GM19467 (cell line): Measurements from ENCODE around the gene EIF4E2.
"Not testable (repeated sequence)": the region's sequence is repeated elsewhere in the genome, so short reads cannot be mapped to it uniquely, and the experiment has no call there.

ENCODE experiments used
- ATAC-seq: cut with Tn5 transposase; IDR thresholded peaks from one replicate; pipeline ENCODE4 v1.9.1; 2021; ENCODE audit warnings: mild to moderate bottlenecking, moderate library complexity; ENCODE audit not compliant: unreplicated experiment

The EIF4E2 gene

DNA sequence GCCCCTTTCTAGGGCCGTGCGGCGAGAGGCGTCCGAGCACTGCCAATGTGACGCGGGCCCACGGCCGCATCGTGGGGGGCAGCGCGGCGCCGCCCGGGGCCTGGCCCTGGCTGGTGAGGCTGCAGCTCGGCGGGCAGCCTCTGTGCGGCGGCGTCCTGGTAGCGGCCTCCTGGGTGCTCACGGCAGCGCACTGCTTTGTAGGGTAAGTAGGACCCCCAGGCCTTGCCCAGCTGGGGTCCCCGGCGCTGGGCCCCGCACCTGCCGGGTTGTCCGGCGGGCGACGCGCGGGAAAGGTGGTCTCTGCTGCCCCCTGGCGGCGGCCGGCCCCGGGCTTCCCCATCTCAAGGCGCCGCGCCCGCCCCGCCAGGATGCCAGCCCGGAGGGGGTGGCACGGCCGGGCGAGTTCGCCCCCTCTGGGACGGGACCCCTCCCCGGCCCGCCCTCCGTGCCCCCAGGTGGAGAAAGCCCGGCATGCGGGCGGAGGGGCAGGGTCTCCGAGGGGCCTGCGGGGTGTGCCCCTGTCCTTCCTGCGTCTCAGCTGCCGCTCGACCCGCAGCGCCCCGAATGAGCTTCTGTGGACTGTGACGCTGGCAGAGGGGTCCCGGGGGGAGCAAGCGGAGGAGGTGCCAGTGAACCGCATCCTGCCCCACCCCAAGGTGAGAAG, 28.4 kb upstream of the EIF4E2 start:
- no peak for ATAC-seq

DNA sequence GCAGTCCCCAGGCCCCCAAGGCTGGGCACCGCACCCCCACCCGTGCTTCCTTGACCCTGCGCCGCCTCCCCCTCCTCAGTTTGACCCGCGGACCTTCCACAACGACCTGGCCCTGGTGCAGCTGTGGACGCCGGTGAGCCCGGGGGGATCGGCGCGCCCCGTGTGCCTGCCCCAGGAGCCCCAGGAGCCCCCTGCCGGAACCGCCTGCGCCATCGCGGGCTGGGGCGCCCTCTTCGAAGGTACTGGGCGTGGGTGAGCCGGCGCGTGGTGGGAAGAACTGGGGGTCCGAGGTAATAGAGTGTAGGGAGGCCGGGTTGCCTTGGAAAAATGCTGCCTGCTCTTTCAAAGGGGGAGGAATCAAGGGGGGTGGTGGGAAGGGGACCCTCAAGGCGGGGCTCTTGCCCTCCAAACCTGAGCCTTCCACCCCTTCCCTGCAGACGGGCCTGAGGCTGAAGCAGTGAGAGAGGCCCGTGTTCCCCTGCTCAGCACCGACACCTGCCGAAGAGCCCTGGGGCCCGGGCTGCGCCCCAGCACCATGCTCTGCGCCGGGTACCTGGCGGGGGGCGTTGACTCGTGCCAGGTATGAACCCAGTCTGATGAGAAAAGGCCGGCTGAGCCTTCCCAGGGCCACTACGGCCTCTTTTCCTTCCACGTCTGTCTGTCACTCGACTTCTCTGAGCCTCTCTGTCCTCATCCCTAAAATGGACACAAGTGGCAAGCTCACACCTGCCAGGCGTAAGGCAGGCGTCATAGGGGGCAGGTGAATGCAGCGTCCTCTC, 27.7 kb upstream of the EIF4E2 start:
- no peak for ATAC-seq

DNA sequence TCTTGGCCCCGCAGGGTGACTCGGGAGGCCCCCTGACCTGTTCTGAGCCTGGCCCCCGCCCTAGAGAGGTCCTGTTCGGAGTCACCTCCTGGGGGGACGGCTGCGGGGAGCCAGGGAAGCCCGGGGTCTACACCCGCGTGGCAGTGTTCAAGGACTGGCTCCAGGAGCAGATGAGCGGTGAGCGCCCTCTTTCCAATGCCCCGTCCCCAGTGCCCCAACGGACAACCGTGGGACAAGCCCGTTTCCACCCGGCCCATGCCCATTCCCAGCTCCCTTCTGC, 27.1 kb upstream of the EIF4E2 start:
- ATAC-seq = no peak

- no peak for ATAC-seq
Observed at GRCh38 chr2:232523682-232524597, 26.5 kb upstream of the EIF4E2 start.

DNA sequence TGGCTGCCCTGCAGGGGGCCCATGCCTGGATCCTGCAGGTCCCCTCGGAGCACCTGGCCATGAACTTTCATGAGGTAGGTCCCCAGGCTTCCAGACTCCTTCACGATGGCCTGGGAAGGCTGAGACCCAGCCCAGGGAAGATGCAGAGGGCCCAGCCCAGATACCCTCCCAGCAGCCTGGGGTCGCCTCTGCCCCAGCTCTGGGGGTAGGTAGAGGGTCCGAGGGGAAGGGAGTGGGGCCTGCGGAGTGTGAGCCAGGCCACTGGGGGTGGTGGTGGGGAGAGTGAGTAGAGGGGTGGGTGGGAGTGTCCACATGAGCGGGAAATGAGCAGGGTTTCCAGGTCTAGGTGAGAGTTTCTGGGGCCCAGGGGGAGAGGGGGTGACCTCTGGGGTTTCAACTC, 25.7 kb upstream of the EIF4E2 start:
- ATAC-seq = no peak

- no peak for ATAC-seq
Observed at GRCh38 chr2:232525199-232525598, 25.3 kb upstream of the EIF4E2 start.

DNA sequence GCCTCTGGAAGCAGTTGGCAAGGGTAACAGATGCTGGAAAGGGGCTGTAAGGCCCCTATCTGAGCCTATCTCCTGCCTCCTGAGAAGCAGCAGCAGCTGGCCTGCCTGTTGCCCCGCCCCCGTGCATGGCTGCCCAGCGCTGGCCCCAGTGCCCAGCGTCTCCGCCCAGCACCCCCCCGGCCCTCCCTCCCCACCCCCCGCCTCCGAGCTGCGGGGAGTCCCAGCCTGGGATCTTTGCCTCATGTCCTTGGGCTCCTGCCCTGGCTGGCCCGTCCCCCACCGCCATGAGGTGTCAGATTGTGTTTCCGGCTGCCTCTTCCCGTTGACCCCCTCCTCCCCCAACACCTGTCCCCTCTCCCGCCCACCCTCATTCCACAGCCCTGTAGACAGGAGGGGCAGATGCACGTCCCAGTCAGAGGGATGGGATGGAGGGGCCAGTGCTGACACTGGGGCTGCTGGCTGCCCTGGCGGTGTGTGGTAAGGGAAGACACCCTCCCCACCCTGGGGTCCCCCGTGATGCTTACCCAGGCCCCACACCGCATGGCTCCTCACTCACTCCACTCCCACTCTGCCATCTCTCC, 24.6 kb upstream of the EIF4E2 start, which contains the start of gene CHRND:
TSS of gene CHRND (plus strand) at position 370 of the 581 bp plus-strand sequence. CDS start at position 426, 56 bp downstream.
- ATAC-seq = no peak

- no peak for ATAC-seq
Observed at GRCh38 chr2:232526372-232526941, 24.0 kb upstream of the EIF4E2 start.

DNA sequence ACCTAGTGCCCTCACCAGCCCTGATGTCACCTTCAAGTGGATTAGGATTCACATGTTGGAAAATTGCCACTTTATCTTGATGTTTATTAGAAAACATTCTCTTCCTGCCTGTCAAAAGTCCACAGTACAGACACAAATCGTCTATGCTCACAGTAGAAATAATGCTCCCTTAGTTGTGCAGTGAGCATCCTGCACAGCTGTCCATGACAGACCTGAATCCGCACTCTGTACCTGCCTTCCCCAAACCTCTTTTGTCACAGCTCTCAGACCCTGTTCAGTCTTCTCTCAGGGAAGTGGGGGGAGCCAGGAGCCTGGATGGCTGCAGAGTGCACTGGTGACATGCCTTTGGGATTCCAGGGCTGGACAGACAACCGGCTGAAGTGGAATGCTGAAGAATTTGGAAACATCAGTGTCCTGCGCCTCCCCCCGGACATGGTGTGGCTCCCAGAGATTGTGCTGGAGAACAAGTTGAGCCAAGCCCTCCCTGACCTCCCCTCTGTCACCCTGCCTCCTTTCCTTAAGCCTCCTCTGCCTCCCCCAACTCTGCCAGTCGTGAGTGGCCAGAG, 22.5 kb upstream of the EIF4E2 start:
- ATAC-seq = no peak

DNA sequence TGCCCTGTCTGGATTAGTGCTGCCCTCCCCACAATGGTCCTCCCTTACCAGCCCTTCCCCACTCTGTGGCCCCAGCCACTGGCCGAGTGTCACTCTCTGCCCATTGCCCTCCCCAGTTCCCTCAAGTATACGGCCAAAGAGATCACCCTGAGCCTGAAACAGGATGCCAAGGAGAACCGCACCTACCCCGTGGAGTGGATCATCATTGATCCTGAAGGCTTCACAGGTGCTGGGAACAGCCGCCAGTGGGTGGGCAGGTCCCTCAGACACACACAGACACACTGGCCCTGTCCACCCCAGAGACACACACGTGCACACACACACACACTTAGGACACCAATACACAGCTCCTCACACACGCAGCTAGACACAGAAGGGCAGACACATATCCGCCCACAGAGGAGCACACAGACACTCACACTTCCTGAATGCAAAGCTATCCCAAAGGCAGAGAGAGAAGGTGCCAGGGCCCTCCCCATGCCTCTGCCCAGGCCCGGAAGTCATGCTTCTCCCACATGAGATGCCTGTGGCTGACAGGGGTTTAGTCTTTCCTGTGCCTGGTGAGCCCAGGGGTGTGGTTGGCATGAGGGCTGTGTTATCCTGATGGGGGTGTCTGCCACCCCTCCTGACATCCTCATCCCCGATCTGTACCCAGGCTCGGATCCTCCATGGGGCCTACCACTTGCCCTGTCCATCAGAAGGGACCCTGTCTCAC, 21.6 kb upstream of the EIF4E2 start:
- no peak for ATAC-seq

DNA sequence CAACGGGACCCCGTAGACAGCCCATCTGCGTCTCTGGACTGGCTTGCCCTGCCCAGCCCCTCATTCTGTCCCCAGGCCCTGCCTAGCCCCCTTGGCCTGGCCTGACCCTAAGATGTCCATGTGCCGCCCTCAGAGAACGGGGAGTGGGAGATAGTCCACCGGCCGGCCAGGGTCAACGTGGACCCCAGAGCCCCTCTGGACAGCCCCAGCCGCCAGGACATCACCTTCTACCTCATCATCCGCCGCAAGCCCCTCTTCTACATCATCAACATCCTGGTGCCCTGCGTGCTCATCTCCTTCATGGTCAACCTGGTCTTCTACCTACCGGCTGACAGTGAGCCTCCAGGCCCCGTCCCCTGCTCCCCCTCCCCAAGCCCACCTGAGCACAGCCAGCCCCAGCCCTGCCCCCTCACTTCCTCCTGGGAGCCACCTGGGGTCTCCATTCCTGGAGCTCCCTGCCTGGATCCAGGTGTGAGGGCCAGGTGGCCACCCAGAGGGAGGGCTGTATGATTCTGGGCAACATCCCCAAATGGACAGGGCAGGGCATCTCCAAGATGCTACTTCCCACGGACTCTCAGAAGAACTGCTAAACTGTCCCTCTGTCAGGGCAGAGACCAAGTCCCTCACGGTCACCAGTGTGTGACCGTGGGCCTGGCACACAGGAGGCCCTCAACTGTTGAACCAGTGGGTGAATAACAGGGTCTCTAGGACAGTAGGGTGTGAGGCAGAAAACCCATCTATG, 20.5 kb upstream of the EIF4E2 start:
- no peak for ATAC-seq

GRCh38 chr2:232530626-232531260, 19.7 kb upstream of the EIF4E2 start:
- ATAC-seq = no peak

DNA sequence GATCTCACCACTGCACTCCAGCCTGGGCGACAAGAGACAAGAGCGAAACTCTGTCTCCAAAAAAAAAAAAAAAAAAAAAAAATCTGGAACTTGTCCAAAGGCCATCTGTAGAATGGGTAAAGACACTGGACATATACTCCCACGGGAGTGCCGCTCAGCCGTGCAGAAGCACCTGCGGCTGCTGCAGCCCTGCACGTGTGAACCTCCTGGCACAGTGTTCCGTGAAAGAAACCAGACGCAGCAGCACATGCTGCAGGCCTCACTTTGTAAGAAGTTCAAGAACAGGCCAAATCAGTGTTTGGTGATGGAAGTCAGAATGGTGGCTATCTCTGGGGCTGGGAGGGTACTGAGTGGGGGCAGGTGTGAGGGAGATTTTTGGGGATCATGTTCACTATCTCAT, 18.1 kb upstream of the EIF4E2 start:
- no peak for ATAC-seq

GRCh38 chr2:232532821-232533220, 17.7 kb upstream of the EIF4E2 start:
- ATAC-seq = not testable (repeated sequence)

GRCh38 chr2:232533944-232534710, 16.4 kb upstream of the EIF4E2 start:
- ATAC-seq = no peak

GRCh38 chr2:232534940-232535651, 15.4 kb upstream of the EIF4E2 start:
- no peak for ATAC-seq

- no peak for ATAC-seq
Observed at GRCh38 chr2:232535761-232536530, 14.5 kb upstream of the EIF4E2 start.
